GM18511 (cell line): ENCODE data around the gene C20orf144.
A peak's percentile ranks its signal among the peaks of the same experiment; 100 is the strongest.

Experiments used
- ATAC-seq: cut with Tn5 transposase; IDR thresholded peaks from one replicate; pipeline ENCODE4 v1.9.1; 2021; ENCODE audit warnings: mild to moderate bottlenecking, moderate library complexity; ENCODE audit not compliant: unreplicated experiment

The C20orf144 gene

DNA sequence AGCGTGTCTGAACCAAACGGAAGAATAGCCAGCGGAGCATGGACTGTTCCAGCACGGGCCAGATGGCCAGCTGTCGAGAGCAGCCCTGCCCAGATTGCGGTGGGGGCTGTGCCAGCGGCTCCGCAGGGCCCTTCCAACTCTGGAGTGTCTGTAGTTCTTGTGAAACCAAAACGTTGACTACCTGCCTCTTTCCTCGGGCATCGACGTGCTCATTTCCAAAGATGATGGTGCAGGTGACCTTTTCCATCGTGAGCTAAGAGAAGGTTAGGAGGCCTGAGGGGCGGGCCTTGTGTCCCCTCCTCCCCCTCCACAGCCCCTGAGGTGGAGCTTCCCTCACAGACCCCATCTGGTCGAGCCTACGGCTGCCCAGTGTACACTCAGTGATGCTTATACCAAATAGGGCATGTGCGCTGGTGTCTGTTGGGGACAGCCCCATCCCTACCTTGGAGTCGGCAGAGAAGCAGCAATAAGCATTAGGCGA lies 12.9 kb upstream of the C20orf144 start:
- ATAC-seq = no peak

DNA sequence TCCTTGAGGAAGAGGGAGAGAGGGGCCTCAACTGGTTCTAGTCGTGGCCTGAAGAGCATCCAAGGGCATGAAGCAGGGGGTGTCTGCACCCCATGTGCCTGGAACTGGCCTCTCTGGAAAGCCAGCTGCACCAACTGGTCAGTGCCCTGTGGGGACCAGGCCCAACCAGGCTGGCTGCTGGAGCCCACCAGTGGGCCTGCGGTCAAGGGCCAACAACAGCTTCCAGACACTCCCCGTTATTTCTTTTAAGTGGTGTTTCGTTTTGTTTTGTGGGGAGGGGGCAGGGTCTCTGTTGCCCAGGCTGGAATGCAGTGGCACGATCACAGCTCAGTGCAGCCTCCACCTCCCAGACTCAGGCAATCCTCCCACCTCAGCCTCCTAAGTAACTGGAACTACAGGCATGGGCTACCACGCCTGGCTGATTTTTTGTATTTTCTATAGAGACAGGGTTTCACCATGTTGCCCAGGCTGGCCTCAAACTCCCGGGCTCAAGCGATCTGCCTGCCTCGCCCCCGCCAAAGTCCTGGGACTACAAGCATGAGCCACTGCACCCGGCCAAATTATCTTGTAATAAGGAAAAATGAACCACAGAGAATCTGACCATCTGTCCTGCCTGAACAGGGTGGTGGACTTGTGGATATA lies 11.9 kb upstream of the C20orf144 start:
- no peak for ATAC-seq

GRCh38 chr20:33650753-33651561 lies 11.2 kb upstream of the C20orf144 start:
- no peak for ATAC-seq

GRCh38 chr20:33651562-33652048 lies 10.5 kb upstream of the C20orf144 start:
- ATAC-seq = no peak

DNA sequence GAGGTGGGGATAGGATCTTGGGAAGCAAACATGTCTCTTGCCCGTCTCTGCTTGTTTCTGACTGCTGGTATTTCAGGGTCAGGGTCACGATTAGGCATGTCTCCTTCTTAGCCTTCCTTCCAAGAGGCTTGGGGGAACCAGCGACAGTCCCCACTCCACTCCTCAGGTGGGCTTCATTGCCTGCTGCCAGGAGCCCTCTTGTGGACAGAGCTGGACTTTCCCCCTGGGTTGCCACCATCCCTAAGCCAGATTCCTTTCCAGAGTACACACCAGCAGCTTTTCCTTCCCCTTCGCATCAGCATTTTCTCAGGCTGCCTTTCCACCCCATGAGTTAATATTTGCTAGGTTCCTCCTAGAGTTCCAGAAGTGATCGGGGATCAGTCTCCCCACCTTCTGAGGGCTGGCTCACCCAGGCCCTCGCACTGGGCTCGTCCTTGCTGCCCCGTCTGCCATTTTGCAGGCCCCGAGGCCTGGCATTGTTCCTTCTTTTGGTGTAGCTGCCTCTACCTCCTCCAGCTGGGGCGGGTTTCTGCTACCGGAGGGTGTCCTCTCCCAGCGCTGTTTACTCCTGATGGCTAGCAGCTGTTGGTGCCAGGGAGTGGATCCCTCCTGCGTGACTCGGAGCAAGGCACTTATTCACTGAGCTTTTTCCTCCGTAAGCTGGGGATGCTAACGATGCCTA lies 8.8 kb upstream of the C20orf144 start:
- ATAC-seq = peak; percentile 34

- ATAC-seq = no peak
These were observed 8.1 kb upstream of the C20orf144 start for GRCh38 chr20:33653900-33654596.

GRCh38 chr20:33654680-33655161 lies 7.4 kb upstream of the C20orf144 start:
- no peak for ATAC-seq

DNA sequence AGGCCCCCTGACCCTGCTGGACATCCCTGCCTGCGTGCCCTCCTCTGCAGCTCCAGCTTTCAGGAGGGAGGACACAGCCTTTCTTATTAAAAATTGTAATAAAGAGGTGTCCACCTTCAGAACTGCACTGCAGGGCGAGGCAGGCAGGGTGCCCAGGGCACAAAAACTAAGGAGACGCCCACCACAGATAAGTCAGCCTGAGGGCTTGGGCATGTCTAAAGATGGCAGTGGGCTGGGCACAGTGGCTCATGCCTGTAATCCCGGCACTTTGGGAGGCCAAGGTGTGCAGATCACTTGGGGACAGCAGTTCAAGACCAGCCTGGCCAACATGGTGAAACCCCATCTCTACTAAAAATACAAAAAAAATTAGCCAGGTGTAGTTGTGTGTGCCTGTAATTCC lies 7.0 kb upstream of the C20orf144 start:
- ATAC-seq = no peak

GRCh38 chr20:33656010-33656782 lies 5.9 kb upstream of the C20orf144 start:
- no peak for ATAC-seq

DNA sequence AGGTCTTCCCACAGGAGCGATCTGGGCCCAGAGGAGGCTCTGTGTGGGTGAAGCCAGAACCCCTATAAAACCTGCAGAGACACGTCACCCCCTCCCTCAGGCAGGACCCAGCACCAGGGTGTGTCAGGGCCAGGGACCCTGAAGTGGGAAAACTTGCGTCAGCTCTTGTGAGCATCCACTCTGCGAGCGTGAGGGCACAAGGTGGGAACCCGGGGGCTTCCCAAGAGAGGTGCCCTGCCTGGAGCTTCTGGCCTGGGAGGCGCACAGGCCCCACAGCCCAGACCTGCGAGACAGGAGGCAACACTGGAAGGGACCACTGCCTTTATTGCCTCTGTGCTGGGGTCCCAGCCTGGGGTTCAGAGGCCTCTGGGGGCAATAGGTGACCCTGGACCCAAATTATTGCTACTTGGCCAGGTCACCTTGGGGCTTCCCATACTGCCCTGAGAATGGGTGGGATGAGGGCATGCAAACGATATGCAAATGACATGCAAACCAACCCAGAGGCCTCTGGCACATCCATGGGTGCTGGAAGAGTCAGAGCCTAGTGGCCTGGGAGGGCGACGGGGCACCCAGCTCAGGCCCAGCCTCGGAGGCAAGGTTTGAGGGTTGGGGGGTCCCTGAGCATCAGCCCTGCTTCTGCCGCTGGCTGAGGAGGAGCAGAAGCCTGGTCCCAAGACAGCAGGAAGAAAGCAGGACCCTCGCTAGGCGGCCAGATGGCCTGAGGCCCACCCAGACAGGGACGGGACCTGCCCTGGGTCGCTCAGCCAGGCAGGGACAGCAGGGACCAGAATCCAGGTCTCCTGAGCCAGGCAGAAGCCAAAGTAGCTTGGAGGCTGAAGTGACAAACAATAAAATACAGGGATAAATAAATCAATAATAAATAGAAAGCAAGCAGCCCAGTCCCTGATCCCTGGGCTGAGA lies 5.1 kb upstream of the C20orf144 start:
- no peak for ATAC-seq

DNA sequence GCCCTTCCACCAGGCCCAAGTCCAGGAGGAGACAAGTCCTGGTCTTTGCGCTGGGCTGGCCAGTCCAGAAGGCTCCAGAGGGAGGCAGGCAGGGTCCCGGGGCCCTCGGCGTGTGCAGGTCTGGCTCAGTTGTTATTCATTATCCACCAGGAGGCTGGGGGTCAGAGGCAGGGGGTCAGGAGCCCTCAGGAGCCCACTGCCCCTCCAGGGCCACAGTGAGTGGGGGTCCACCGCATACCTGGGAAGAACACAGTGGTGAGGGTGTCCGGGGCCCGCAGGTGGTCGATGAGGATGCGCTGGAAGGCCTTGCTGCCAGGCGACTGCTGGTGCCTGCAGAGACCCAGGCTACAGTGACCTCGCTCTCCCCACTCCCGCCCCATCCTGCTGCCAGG lies 4.4 kb upstream of the C20orf144 start:
- ATAC-seq = no peak

DNA sequence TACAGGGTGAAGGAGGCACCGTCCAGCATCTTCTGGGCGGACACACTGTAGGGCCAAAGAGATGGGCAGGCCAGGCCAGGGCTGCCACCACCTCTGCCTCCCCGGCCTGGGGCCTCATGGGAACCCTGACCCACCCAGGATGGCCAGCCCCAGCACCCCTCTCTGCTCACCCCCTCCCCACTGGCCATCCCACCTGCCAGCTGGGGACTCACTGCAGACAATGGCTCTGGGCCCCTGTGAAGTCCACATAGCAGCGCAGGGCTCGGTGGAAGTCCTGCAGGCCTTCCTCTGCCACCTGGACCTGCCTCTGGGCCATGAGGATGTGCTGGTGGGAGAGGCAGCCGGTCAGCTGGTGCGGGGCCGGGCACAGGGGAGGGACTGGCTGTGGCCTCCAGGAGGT lies 3.6 kb upstream of the C20orf144 start:
- ATAC-seq = no peak

GRCh38 chr20:33658929-33659328 lies 3.2 kb upstream of the C20orf144 start:
- no peak for ATAC-seq

GRCh38 chr20:33659341-33660034 lies 2.6 kb upstream of the C20orf144 start:
- ATAC-seq = no peak

DNA sequence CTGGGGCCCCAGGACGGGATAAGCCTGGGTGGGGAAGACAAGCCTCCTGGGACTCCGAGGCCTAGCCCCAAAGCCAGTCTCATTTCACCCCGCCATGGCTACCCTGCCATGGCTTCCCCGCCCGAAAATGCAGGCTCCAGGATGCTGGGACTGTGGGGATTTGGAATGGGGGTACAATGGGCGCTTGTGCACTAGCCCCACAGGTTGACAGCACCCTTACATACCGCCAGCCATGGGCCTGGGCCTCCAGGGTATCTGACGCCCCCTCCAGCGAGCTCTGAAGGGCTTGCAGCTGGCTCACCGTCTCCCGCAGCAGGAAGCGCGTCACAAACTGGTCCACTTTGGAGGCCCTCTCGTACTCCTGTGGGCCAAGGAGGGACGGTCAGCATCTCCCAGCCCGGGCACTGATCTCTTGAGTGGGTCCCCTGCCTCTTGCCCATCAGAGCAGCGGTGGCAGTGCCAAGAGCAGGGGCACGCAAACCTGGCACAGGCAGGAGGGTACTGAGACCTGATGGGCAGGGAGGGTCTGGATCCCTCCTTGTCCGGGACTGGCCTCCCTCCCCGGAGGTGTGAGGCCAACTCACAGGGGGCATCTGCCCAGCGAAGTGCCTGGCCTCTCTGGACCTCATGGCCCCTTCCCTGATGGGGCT lies 2.0 kb upstream of the C20orf144 start:
- ATAC-seq = no peak

GRCh38 chr20:33660685-33661058 lies 1.5 kb upstream of the C20orf144 start:
- no peak for ATAC-seq

DNA sequence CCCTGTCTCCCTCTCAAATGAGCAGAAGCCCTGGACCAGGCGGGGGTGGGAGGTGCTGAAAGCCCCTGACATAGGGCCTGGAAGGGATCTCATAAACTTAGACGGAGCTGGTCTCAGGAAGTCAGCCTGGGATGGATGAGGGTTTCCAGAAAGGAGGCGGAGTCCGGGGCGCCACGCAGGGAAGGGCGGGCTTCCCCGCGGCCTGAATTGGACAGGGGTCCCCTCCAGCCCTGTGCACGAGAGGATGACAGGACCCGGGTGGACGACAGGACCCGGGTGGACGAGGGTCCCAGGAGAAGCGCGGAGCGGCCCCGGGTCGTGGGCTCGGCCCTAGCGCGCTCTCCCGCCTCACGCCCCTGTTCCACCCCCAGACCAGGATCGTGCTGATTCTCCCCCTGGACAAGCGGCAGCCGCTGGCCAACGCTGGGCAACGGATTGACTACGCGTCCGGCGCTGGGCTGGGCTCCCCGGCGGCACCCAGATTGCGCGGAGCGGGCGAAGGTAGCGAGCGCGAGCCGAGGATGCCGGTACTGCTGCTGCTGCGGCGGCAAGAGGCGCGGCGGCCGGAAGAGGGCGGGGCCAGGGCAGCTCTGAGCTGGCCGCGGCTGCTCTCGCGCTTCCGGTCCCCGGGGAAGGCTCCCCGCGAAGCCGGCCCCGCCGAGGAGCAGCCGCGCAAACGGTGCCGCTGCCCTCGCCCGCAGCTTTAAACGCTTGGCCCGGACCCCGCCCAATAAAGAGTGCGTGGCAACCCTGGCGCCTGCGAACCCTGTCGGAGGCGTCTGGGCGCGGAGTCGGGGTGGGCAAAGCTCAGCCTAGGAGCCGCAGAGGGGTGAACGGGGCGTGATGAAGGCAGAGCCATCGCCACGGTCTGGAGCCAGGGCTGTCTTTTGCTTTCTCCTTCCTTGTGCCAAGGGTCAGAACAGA lies 1.3 kb downstream of the C20orf144 start:
- ATAC-seq = peak; percentile 45
